ENCODE measurements around the gene MFSD6.
"Not testable (repeated sequence)": the region's sequence is repeated elsewhere in the genome, so short reads cannot be mapped to it uniquely, and the experiment has no call there.

Gene MFSD6

GRCh38 chr2:190470256-190470826, 62.2 kb downstream of the MFSD6 start:
- H3K27ac ChIP-seq (ENCODE audit: low read length), result no peak overlapping the region
- peaks cover 3% of the 10 kb centered on the region; the same call in 1 of the 2 replicates for H3K4me1 ChIP-seq (ENCODE audit: insufficient read depth, low read length)

GRCh38 chr2:190477661-190478454, 69.7 kb downstream of the MFSD6 start:
- no peaks in the 10 kb centered on the region for H3K36me3 ChIP-seq (ENCODE audit: insufficient read depth, low read depth, low read length)
- no peak overlapping the region for H3K9ac ChIP-seq (ENCODE audit: low read depth, low read length)
- H3K4me3 ChIP-seq (ENCODE audit: low read length), result no peak overlapping the region
- H3K27me3 ChIP-seq (ENCODE audit: insufficient read depth, low read length), result no peaks in the 10 kb centered on the region
- H3K9me3 ChIP-seq (ENCODE audit: insufficient read depth, low read depth, low read length), result no peaks in the 10 kb centered on the region
- no peaks in the 10 kb centered on the region for H3K4me1 ChIP-seq (ENCODE audit: insufficient read depth, low read length)
- H3K27ac ChIP-seq (ENCODE audit: low read length), result no peak overlapping the region

More at GRCh38 chr2:190470256-190470826, 62.2 kb downstream of the MFSD6 start:
- Histone ChIP-seq H3K4me3 (ENCODE audit: low read length) (no peak overlapping the region), H3K9ac (ENCODE audit: low read depth, low read length) (no peak overlapping the region), H3K9me3 (ENCODE audit: insufficient read depth, low read depth, low read length) (peaks cover 9% of the 10 kb centered on the region; the same call in 1 of the 2 replicates), H3K27me3 (ENCODE audit: insufficient read depth, low read length) (no peaks in the 10 kb centered on the region), H3K36me3 (ENCODE audit: insufficient read depth, low read depth, low read length) (no peaks in the 10 kb centered on the region)

GRCh38 chr2:190478572-190479195, 70.5 kb downstream of the MFSD6 start:
- H3K36me3 ChIP-seq (ENCODE audit: insufficient read depth, low read depth, low read length), result no peaks in the 10 kb centered on the region
- H3K4me1 ChIP-seq (ENCODE audit: insufficient read depth, low read length), result no peaks in the 10 kb centered on the region
- no peak overlapping the region for H3K4me3 ChIP-seq (ENCODE audit: low read length)
- H3K9ac ChIP-seq (ENCODE audit: low read depth, low read length), result no peak overlapping the region
- H3K27ac ChIP-seq (ENCODE audit: low read length), result no peak overlapping the region
- H3K9me3 ChIP-seq (ENCODE audit: insufficient read depth, low read depth, low read length), result no peaks in the 10 kb centered on the region
- H3K27me3 ChIP-seq (ENCODE audit: insufficient read depth, low read length), result no peaks in the 10 kb centered on the region

- H3K4me3 ChIP-seq (ENCODE audit: low read length), result no peak overlapping the region
- H3K27ac ChIP-seq (ENCODE audit: low read length), result no peak overlapping the region
- no peaks in the 10 kb centered on the region for H3K9me3 ChIP-seq (ENCODE audit: insufficient read depth, low read depth, low read length)
- no peak overlapping the region for H3K9ac ChIP-seq (ENCODE audit: low read depth, low read length)
- no peaks in the 10 kb centered on the region for H3K4me1 ChIP-seq (ENCODE audit: insufficient read depth, low read length)
- H3K27me3 ChIP-seq (ENCODE audit: insufficient read depth, low read length), result no peaks in the 10 kb centered on the region
- H3K36me3 ChIP-seq (ENCODE audit: insufficient read depth, low read depth, low read length), result no peaks in the 10 kb centered on the region
Observed at GRCh38 chr2:190481339-190481738, 73.2 kb downstream of the MFSD6 start.

- H3K9me3 ChIP-seq (ENCODE audit: insufficient read depth, low read depth, low read length), result no peaks in the 10 kb centered on the region
- H3K27ac ChIP-seq (ENCODE audit: low read length), result no peak overlapping the region
- no peaks in the 10 kb centered on the region for H3K36me3 ChIP-seq (ENCODE audit: insufficient read depth, low read depth, low read length)
Observed at GRCh38 chr2:190482451-190482850, 74.3 kb downstream of the MFSD6 start.

GRCh38 chr2:190486037-190486623, 78.0 kb downstream of the MFSD6 start:
- Histone ChIP-seq H3K36me3 (ENCODE audit: insufficient read depth, low read depth, low read length) (no peaks in the 10 kb centered on the region), H3K27ac (ENCODE audit: low read length) (no peak overlapping the region), H3K27me3 (ENCODE audit: insufficient read depth, low read length) (no peaks in the 10 kb centered on the region), H3K9me3 (ENCODE audit: insufficient read depth, low read depth, low read length) (no peaks in the 10 kb centered on the region), H3K4me3 (ENCODE audit: low read length) (no peak overlapping the region), H3K9ac (ENCODE audit: low read depth, low read length) (no peak overlapping the region), H3K4me1 (ENCODE audit: insufficient read depth, low read length) (no peaks in the 10 kb centered on the region; the same call in 1 of the 2 replicates)

More at GRCh38 chr2:190482451-190482850, 74.3 kb downstream of the MFSD6 start:
- H3K27me3 ChIP-seq (ENCODE audit: insufficient read depth, low read length), result no peaks in the 10 kb centered on the region
- H3K9ac ChIP-seq (ENCODE audit: low read depth, low read length), result no peak overlapping the region
- H3K4me1 ChIP-seq (ENCODE audit: insufficient read depth, low read length), result no peaks in the 10 kb centered on the region
- H3K4me3 ChIP-seq (ENCODE audit: low read length), result no peak overlapping the region

GRCh38 chr2:190488516-190489233, 80.5 kb downstream of the MFSD6 start:
- Histone ChIP-seq H3K9me3 (ENCODE audit: insufficient read depth, low read depth, low read length) (no peaks in the 10 kb centered on the region), H3K27me3 (ENCODE audit: insufficient read depth, low read length) (no peaks in the 10 kb centered on the region), H3K9ac (ENCODE audit: low read depth, low read length) (no peak overlapping the region), H3K4me3 (ENCODE audit: low read length) (no peak overlapping the region), H3K4me1 (ENCODE audit: insufficient read depth, low read length) (no peaks in the 10 kb centered on the region; the same call in 1 of the 2 replicates), H3K36me3 (ENCODE audit: insufficient read depth, low read depth, low read length) (no peaks in the 10 kb centered on the region), H3K27ac (ENCODE audit: low read length) (no peak overlapping the region)

GRCh38 chr2:190489475-190489874, 81.3 kb downstream of the MFSD6 start:
- Histone ChIP-seq H3K9ac (ENCODE audit: low read depth, low read length) (no peak overlapping the region), H3K27ac (ENCODE audit: low read length) (no peak overlapping the region), H3K4me1 (ENCODE audit: insufficient read depth, low read length) (no peaks in the 10 kb centered on the region; the same call in 1 of the 2 replicates), H3K9me3 (ENCODE audit: insufficient read depth, low read depth, low read length) (no peaks in the 10 kb centered on the region), H3K36me3 (ENCODE audit: insufficient read depth, low read depth, low read length) (no peaks in the 10 kb centered on the region), H3K27me3 (ENCODE audit: insufficient read depth, low read length) (no peaks in the 10 kb centered on the region), H3K4me3 (ENCODE audit: low read length) (no peak overlapping the region)

- Histone ChIP-seq H3K9me3 (ENCODE audit: insufficient read depth, low read depth, low read length) (no peaks in the 10 kb centered on the region), H3K9ac (ENCODE audit: low read depth, low read length) (no peak overlapping the region), H3K27ac (ENCODE audit: low read length) (no peak overlapping the region), H3K36me3 (ENCODE audit: insufficient read depth, low read depth, low read length) (no peaks in the 10 kb centered on the region), H3K27me3 (ENCODE audit: insufficient read depth, low read length) (no peaks in the 10 kb centered on the region), H3K4me1 (ENCODE audit: insufficient read depth, low read length) (no peaks in the 10 kb centered on the region; the same call in 1 of the 2 replicates), H3K4me3 (ENCODE audit: low read length) (no peak overlapping the region)
Observed at GRCh38 chr2:190490502-190490901, 82.3 kb downstream of the MFSD6 start.

GRCh38 chr2:190493095-190493494, 84.9 kb downstream of the MFSD6 start:
- no peaks in the 10 kb centered on the region for H3K27me3 ChIP-seq (ENCODE audit: insufficient read depth, low read length)
- no peak overlapping the region for H3K9ac ChIP-seq (ENCODE audit: low read depth, low read length)
- no peak overlapping the region for H3K27ac ChIP-seq (ENCODE audit: low read length)
- no peaks in the 10 kb centered on the region; the same call in 1 of the 2 replicates for H3K4me1 ChIP-seq (ENCODE audit: insufficient read depth, low read length)
- no peak overlapping the region for H3K4me3 ChIP-seq (ENCODE audit: low read length)
- no peaks in the 10 kb centered on the region for H3K36me3 ChIP-seq (ENCODE audit: insufficient read depth, low read depth, low read length)
- H3K9me3 ChIP-seq (ENCODE audit: insufficient read depth, low read depth, low read length), result no peaks in the 10 kb centered on the region

- not testable (repeated sequence) for H3K4me1 ChIP-seq (ENCODE audit: insufficient read depth, low read length); H3K36me3 ChIP-seq (ENCODE audit: insufficient read depth, low read depth, low read length); H3K27ac ChIP-seq (ENCODE audit: low read length); H3K4me3 ChIP-seq (ENCODE audit: low read length); H3K9me3 ChIP-seq (ENCODE audit: insufficient read depth, low read depth, low read length); H3K9ac ChIP-seq (ENCODE audit: low read depth, low read length); H3K27me3 ChIP-seq (ENCODE audit: insufficient read depth, low read length)
Observed at GRCh38 chr2:190494600-190495227, 86.6 kb downstream of the MFSD6 start.
